Hematopoietic multipotent progenitor cell treated with erythropoietin and hydrocortisone succinate and interleukin-3 and kit ligand, for 15 days (in vitro differentiated cells): Measurements from ENCODE around the gene CSNK1D.

ENCODE experiments used
- DNase-seq: peaks from one replicate; pipeline ENCODE4 v3.0.0-alpha.2; 2015; ENCODE audit warnings: low spot score

The CSNK1D gene

GRCh38 chr17:82294064-82294773 is 20.7 kb upstream of the CSNK1D start:
- DNase-seq, result no peak

- peak; percentile 95 for DNase-seq
Observed at GRCh38 chr17:82292251-82293154, 19.0 kb upstream of the CSNK1D start.

DNA sequence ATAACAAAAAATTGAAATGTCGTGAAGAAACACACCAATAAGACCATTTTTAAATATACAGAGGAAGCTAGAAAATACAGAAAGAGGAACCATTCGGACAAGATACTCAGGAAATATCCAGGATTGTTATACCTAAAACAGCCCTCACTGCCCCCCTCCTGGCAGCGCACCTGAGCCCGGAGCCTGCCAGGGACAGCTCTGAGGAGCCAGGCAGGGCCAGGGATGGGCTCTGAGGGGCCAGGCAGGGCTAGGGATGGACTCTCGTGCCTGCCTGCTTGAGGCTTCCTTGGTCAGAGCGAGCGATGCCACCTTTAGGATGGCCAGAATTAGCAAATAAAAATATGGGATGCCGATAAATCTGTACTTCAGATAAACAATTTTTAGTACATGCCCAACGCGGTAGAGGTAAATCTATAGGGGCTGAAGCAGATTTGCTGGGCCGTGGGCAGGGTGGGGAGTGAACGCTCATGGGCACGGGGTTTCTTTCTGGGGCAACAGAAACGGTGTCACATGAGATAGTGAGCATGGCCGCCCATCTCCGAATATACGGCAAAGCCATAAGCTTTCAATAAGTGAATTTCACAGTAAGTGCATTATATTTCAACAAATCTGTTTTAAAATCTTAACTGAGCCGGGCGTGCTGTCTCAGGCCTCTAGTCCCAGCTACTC is 18.2 kb upstream of the CSNK1D start:
- no peak for DNase-seq

GRCh38 chr17:82287868-82288801 is 14.6 kb upstream of the CSNK1D start:
- peak; percentile 32 for DNase-seq

GRCh38 chr17:82287013-82287867 is 13.7 kb upstream of the CSNK1D start:
- DNase-seq, result no peak

DNA sequence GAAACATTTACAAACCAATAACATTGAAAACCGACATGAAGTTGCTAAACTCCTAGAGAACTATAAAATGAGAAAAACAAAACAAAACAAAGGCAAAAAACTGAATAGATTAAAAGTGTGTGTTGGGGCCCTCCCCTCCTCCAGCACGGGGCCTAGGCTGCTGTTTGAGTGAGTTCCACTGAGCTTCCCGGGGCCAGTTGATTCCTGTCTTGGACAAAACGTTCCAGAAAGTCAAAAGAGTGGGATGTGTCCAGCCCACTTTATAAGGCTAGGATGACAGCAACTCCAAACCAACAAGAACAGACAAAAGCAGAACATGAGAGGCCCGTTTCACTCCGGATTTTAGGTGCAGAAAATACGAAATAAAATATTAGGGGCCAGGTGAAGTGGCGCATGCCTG is 11.6 kb upstream of the CSNK1D start:
- no peak for DNase-seq

DNA sequence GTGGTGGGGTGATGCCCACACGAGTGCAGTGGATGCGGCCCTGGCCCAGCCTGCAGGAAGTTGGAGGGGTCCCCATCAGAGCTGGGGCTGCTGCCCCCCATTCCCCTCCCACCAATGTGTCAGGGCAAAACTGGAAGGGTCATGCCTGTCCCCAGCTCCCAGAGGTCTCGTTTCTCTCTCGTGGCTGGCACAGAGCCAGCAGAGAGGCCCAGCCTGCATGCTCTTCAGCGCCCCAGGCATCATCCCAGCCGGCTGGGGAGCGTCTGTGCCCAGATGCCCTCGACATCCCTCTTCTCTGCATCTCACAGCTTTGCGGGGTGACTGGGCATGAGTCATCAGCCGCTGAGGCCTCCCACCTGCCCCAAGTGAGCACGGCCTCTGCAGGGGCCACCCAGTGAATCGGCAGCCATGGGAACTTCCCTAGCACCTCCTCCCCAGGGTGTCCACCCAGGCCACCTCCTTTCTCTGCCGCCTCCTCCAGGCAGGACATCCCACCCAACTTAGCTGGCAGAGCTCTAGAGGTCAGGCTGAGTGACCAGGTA is 9.8 kb upstream of the CSNK1D start:
- peak; percentile 27 for DNase-seq

GRCh38 chr17:82282239-82283207 is 9.0 kb upstream of the CSNK1D start:
- no peak for DNase-seq

DNA sequence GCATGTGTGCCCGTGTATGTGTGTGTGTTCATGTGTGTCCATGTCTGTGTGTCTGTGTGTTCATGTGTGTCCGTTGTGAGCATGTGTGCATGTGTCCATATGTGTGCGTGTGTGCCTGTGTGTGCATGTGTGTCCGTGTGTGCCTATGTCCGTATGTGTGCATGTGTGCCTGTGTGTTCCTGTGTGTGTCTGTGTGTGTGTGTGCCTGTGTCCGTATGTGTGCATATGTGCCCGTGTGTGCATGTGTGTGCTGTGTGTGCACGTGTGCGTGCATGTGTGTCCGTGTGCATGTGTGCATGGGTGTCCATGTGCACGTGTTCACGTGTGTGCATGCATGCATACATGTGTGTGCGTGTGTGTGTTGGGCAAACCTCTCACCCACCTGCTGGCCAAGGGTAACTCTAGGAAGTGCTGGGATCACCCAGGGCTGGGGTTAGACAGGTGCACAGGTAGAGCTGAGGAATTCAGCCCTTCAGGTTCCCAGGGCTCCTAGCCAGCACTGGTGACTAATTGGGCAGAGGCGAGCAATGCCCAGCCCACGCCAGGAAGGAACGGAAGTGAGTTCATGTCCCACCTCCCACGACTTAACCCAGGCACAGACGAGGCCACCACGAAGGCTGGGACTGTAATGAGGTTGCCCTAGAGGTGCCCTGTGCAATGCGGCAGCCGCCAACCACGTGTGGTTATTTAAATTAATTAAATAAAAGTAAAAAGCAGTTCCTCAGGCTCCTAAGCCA is 8.2 kb upstream of the CSNK1D start:
- no peak for DNase-seq

DNA sequence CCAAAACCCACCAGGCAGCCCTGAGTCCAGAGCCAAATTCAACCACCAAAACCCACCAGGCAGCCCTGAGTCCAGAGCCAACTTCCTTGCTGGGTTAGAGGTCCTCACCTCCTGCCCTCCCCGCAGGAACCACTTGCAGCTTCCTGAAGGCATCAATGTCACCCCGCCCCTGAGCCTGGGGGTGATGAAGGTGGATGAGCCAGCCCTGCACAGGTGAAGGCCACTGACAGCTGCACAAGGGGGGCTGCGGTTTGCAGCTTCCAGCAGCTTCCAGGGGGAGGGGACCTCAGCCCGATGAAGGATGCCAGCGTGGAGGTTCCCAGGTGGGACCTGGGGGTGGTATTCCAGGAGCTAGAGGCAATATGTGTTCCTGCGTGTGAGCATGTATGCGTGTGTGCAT is 7.6 kb upstream of the CSNK1D start:
- DNase-seq, result no peak

DNA sequence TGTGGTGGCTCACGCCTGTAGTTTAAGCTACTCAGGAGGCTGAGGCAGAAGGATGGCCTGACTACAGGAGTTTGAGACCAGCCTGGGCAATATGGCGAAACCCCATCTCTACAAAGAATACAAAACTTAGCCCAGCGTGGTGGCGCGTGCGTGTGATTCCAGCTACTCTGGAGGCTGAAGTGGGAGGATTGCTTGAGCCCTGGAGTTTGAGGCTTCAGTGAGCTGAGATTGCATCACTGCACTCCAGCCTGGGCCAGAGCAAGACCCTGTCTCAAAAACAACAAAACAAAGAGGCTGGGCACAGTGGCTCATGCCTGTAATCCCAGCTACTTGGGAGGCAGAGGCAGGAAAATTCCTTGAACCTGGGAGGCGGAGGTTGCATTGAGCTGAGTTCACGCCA is 7.0 kb upstream of the CSNK1D start:
- DNase-seq, result no peak

DNA sequence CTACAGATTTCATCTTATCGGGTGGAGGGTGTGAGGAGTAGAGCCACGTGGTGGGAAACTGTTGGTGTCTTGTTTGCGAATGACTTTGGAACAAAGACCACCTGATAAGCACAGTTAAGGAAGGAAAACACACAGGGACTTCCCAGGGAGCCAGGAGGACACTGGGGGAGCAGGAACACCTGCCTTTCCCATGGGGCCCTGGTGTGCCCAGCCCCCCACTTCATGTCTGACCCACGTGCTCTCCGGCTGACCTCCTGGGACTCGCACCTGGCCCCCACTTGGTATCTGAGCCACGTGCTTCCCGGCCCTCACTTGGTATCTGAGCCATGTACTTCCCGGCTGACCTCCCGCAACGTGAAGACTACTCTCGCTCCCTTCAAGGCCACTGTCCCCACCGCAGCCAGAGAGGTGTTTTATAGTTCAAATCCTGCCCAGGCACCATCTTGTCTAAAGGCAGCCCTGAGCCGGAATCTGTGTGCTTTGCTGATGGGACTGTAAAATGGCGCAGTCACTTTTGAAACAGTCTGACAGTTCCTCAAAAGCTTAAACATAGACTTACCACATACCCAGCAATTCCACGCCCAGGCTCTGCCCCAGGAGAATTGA is 5.4 kb upstream of the CSNK1D start:
- no peak for DNase-seq

GRCh38 chr17:82278308-82278707 is 4.8 kb upstream of the CSNK1D start:
- no peak for DNase-seq

DNA sequence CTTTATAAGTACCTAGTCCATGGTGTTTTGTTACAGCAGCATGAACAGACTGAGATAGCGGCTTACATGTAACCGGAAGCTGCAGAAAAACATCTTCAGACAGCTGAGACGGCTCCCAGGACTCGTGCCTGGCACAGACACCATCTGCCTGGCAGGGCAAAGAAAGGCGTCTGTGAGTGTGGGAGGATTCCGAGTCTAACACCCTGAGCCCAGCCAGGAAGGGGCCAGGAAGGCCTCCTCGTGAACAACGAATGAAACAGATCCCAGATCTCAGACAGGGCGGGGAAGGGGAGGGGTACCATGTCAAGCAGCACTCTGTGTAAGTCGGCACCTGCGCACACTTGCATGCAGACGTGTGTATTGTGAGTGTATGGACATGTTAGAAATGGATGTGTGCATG is 4.4 kb upstream of the CSNK1D start:
- DNase-seq, result no peak

- no peak for DNase-seq
Observed at GRCh38 chr17:82276938-82277337, 3.4 kb upstream of the CSNK1D start.

- DNase-seq, result no peak
Observed at GRCh38 chr17:82275326-82275725, 1.8 kb upstream of the CSNK1D start.

DNA sequence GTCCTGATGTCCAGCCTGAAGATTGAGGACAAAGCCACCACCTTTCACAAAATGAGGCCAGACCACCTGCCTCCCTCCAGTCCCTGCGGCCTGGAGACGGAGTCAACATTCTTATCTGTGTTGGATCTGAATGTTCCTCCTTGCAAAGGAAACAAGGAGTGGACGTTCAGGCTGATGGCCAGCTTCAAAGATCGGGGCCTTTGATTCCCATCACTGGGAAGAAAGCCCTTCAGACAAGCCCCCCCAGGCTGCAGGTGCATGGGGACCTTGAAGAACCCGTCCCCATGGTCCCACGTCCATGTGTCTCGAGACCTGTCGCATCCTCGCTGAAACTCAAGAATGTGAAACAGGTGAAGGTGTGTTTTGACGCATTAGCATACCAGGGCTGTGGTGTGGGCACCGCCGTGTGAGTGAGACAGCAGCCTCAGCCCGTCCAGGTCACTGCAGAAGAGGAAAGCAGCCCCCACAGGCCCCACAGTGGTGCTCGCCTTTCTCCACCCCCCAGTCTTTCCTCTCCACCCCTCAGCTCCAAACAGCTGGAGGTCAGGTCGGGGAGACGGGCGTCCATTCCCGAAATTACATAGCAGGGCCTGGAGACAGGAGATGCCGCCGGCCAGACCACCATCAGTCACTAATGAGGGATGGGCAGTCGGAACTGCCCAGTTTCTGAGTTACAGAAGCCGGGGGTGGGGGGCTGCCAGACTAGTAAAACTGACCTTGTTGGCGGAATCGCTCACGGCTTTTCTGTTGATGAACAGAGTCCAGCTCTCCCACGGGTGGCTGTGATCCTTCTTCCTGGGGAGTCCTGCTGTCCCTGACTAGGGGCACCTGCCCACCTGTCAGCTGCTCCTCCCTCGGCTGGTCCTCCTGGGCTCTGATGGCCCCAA is 877 bp upstream of the CSNK1D start:
- no peak for DNase-seq
